Lower leg skin (tissue), 4 donors: ENCODE measurements around the gene FBXO46. TPM values are rescaled to one million over a fixed set of nuclear protein-coding genes. Genes with fewer than 3 reads are reported as not detected.

Source experiments
- DNase-seq, 2 donors: peaks; one replicate each; pipeline ENCODE4 v3.0.0-alpha.2; 2019; ENCODE audit warnings: low spot score in 2 of 2
- H3K4me3 ChIP-seq: fragments of 200-600 bp; sonication (generic); 2 replicates; pipeline ENCODE4 v1.5.1; 2017; ENCODE audit warnings: mild to moderate bottlenecking, low read depth; ENCODE audit not compliant: poor library complexity, severe bottlenecking
- CTCF ChIP-seq, 3 donors: fragments of 450-650 bp; IDR thresholded peaks; one replicate each; pipeline ENCODE4 v1.5.1; 2016; ENCODE audit warnings: antibody characterized with exemption in 3 of 3, mild to moderate bottlenecking in 3 of 3, moderate library complexity in 2 of 3
- POLR2A ChIP-seq, 2 donors: fragments of 450-650 bp; IDR thresholded peaks; one replicate each; pipeline ENCODE4 v1.6.1; 2016 to 2017; ENCODE audit warnings: antibody characterized with exemption in 2 of 2, mild to moderate bottlenecking in 1 of 2, moderate library complexity in 1 of 2
- WGBS, 2 donors: methylation state at CpG; one replicate each; pipeline ENCODE4 v1.1.5; 2018; 5-methylcytosine and 5-hydroxymethylcytosine counted together
- intact Hi-C: fragments of 100-400 bp; cut with DNase I; formaldehyde crosslinking; loops from one replicate; pipeline ENCODE4 v1.15.0; 2023; ENCODE audit warnings: low total_unique reads
- total RNA-seq, 4 donors: library from RNA; depleted of rRNA; stranded (reverse); fragments of >200 nt; gene quantifications; one replicate each; pipeline ENCODE4 v1.1.0, GENCODE V29; 2016

FBXO46 gene
- total RNA-seq, 4 donors from 2014 or later, result 22.0 to 26.7 (median 25.4) TPM

- no peak overlapping the region for H3K4me3 ChIP-seq
Observed at GRCh38 chr19:45774765-45775164, 44.1 kb upstream of the FBXO46 start.

GRCh38 chr19:45773384-45773783 lies 42.7 kb upstream of the FBXO46 start:
- no peak for TF ChIP-seq POLR2A (IDR thresholded peaks at IDR 0.05)
- TF ChIP-seq CTCF (IDR thresholded peaks at IDR 0.05), result no peak
- no peak for DNase-seq
- 47 to 49% methylated on average over 2 of the region's 2 CpGs for WGBS, 2 donors
- H3K4me3 ChIP-seq, result no peak overlapping the region
- intact Hi-C loops, result no loop called here

More at GRCh38 chr19:45774765-45775164, 44.1 kb upstream of the FBXO46 start:
- intact Hi-C loops, result no loop called here
- TF ChIP-seq CTCF (IDR thresholded peaks at IDR 0.05) (no peak), POLR2A (IDR thresholded peaks at IDR 0.05) (no peak)
- DNase-seq, result no peak
- 87 to 88% methylated on average over 9 of the region's 9 CpGs for WGBS, 2 donors

- TF ChIP-seq POLR2A (IDR thresholded peaks at IDR 0.05) (no peak), CTCF (IDR thresholded peaks at IDR 0.05) (no peak)
- DNase-seq, result no peak
Observed at GRCh38 chr19:45772912-45773311, 42.2 kb upstream of the FBXO46 start.

GRCh38 chr19:45772130-45772840 lies 41.6 kb upstream of the FBXO46 start:
- TF ChIP-seq POLR2A (IDR thresholded peaks at IDR 0.05) (no peak), CTCF (IDR thresholded peaks at IDR 0.05) (no peak)
- intact Hi-C loops, result no loop called here
- WGBS, 2 donors, result 79 to 87% methylated on average over 12 to 14 of the region's 14 CpGs
- H3K4me3 ChIP-seq, result no peak overlapping the region
- DNase-seq, result no peak

More at GRCh38 chr19:45772912-45773311, 42.2 kb upstream of the FBXO46 start:
- 74 to 90% methylated on average over 3 of the region's 3 CpGs for WGBS, 2 donors
- intact Hi-C loops, result no loop called here
- no peak overlapping the region for H3K4me3 ChIP-seq

- H3K4me3 ChIP-seq, result no peak overlapping the region
- TF ChIP-seq CTCF (IDR thresholded peaks at IDR 0.05) (no peak), POLR2A (IDR thresholded peaks at IDR 0.05) (no peak)
- 80 to 87% methylated on average over 35 to 43 of the region's 46 CpGs for WGBS, 2 donors
- DNase-seq, result no peak
- intact Hi-C loops, result no loop called here
Observed at GRCh38 chr19:45771311-45771933, 40.7 kb upstream of the FBXO46 start.
